Activated CD4-positive, CD25-positive, alpha-beta regulatory T cell treated with anti-CD3 and anti-CD28 coated beads, Interleukin-2, amount 50 U/mL, for 72 hours (primary cell): Measurements from ENCODE around the gene C11orf42.
"Not testable (repeated sequence)": the region's sequence is repeated elsewhere in the genome, so short reads cannot be mapped to it uniquely, and the experiment has no call there.

Source experiments
- DNase-seq: peaks from one replicate; pipeline ENCODE4 v3.0.0; 2021

C11orf42 gene

GRCh38 chr11:6223854-6224253, 18.5 kb downstream of the C11orf42 start:
- no peak for DNase-seq

GRCh38 chr11:6224421-6224820, 19.1 kb downstream of the C11orf42 start:
- no peak for DNase-seq

- no peak for DNase-seq
These were observed 19.7 kb downstream of the C11orf42 start for GRCh38 chr11:6225024-6225423.

- DNase-seq, result no peak
These were observed 20.5 kb downstream of the C11orf42 start for GRCh38 chr11:6225896-6226295.

- no peak for DNase-seq
These were observed 23.2 kb downstream of the C11orf42 start for GRCh38 chr11:6228520-6228919.

GRCh38 chr11:6229911-6230310, 24.6 kb downstream of the C11orf42 start:
- DNase-seq, result no peak

- DNase-seq, result no peak
These were observed 27.5 kb downstream of the C11orf42 start for GRCh38 chr11:6232899-6233298.

- DNase-seq, result no peak
These were observed 28.6 kb downstream of the C11orf42 start for GRCh38 chr11:6233984-6234386.

- peak; percentile 99 for DNase-seq
These were observed 29.2 kb downstream of the C11orf42 start, which contains the start of gene FHIP1B for GRCh38 chr11:6234387-6235107. TSS of gene FHIP1B (minus strand) at chr11:6234636. CDS start at chr11:6224516, 10,120 bp downstream.

GRCh38 chr11:6237266-6237665, 31.9 kb downstream of the C11orf42 start:
- no peak for DNase-seq

GRCh38 chr11:6237761-6238302, 32.5 kb downstream of the C11orf42 start:
- DNase-seq, result no peak

GRCh38 chr11:6238902-6239301, 33.5 kb downstream of the C11orf42 start, which contains the start of gene CNGA4:
TSS of gene CNGA4 (plus strand) at chr11:6239089. CDS start at chr11:6239207, 118 bp downstream.
- no peak for DNase-seq

GRCh38 chr11:6240139-6240538, 34.8 kb downstream of the C11orf42 start:
- DNase-seq, result no peak

GRCh38 chr11:6240781-6241180, 35.4 kb downstream of the C11orf42 start:
- DNase-seq, result no peak

GRCh38 chr11:6241316-6241715, 36.0 kb downstream of the C11orf42 start:
- no peak for DNase-seq

GRCh38 chr11:6245536-6245935, 40.2 kb downstream of the C11orf42 start:
- no peak for DNase-seq

GRCh38 chr11:6248248-6248647, 42.9 kb downstream of the C11orf42 start:
- no peak for DNase-seq

GRCh38 chr11:6248897-6249296, 43.5 kb downstream of the C11orf42 start:
- DNase-seq, result not testable (repeated sequence)

GRCh38 chr11:6249770-6250555, 44.6 kb downstream of the C11orf42 start:
- DNase-seq, result no peak

GRCh38 chr11:6251120-6251733, 45.9 kb downstream of the C11orf42 start:
- peak; percentile 63 for DNase-seq

- DNase-seq, result no peak
These were observed 46.7 kb downstream of the C11orf42 start for GRCh38 chr11:6251990-6252473.

GRCh38 chr11:6253197-6253596, 47.8 kb downstream of the C11orf42 start:
- no peak for DNase-seq

GRCh38 chr11:6258141-6258540, 52.8 kb downstream of the C11orf42 start:
- DNase-seq, result no peak
